HG02798 (cell line): ENCODE data around the gene TOP3A.

Source experiments
- ATAC-seq: cut with Tn5 transposase; IDR thresholded peaks from one replicate; pipeline ENCODE4 v1.9.1; 2021; ENCODE audit warnings: mild to moderate bottlenecking; ENCODE audit not compliant: unreplicated experiment, poor library complexity

TOP3A gene

DNA sequence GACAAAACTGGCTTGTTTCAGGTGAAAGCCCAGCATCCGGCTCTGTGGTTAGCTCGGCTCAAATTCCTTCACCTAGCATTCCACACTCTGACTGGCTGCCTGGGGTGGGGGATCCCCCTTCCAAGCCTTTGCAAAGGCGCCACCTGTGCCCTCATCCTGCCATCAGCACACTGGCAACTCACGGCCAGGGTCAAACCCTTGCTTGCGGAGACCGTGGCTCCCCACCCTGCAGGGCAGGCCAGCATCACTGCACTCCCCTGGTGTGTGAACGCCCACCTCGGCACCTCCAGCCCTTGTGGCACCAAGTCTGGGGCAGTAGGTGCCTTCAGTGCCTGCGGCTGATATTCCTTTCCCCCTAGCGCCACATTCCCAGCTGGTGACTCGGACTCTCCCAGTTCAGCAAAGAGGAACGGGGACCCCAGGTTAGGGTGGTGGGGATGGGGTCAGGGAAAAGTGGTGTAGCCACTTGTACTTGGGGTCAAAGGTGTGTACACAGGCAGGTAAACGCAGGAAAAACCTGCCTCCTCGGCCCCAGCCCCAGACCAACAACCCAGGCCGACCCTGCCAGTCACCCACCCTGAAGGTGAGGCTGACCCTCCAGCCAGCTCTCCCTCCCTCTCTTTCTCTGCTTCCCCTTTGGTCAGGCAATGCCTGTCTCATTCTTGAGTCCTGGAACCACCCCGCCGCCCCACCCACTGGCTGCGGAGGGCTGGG lies 57.4 kb downstream of the TOP3A start:
- ATAC-seq, result no peak

DNA sequence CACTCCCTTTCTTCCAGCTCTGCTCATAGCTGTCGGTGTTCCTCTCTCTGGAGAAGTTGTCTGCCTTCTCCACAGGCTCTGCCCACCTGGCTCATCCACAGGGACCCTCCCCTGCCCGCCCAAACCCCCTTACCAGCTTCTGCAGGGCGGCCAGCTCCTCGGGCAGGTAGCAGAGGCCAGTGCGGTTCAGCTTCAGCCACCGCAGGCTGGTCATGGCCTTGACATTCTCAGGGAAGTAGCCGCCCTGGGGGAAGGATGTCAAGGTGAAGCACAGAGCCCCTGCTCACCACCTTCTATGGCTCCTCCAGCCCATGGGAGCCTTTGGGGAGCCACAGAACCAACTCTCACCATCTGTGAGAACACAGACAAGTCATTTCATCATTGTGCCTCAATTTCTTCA lies 58.0 kb downstream of the TOP3A start:
- no peak for ATAC-seq

DNA sequence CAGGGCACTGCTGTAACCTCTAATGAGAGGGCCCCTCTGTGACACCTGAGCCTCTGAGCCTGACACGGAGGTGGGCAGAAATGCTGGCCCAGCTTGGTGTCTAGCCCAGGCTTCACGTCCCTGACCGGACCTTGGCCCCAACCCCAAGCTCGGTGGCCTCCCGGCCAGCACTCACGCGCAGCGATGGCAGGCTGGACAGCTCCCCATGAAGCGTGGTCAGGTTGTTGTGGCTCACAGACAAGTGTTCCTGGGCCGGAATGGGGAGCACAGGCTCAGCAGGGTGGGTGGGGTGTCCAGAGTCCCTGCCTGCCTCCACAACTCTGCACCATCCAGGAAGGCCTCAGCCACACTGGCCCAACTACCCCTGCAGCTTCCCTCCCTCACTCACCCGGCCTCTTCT lies 58.4 kb downstream of the TOP3A start:
- ATAC-seq, result no peak

DNA sequence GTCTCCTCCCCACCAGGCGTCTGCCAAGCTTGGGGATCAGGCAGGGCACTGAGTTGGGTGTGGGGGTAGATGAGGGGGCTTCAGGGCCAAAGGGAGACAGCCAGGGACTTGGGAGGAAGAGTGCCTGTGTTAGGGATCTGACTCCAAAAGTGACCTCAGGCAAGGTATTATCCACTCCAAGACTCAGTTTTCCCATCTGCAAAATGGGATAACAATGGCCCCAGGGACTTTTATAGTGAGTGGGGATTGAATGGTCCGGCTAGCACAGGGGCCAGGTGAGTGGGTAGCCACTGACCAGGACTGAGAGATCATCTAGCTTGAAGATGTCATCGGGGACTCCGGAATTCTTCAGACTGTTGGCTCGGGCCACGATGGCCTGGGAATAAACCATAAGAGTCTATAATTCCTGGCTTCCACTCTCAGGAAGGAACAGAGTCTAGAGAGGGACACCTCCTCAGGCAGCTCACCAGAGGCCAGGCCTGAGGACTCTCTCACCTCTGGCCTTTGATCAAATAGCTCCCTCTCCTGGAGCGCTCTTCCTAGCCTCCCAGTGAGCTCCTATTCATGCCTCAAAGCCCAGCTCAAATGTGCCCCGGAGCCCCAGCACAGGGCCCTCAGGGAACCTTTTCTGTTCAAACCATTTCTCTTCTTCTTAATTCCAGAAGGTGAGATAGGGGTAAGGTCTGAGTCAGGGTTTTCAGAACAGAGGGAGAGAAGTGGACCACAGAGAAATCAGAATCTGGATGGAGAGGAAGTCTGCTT lies 59.7 kb downstream of the TOP3A start:
- no peak for ATAC-seq

DNA sequence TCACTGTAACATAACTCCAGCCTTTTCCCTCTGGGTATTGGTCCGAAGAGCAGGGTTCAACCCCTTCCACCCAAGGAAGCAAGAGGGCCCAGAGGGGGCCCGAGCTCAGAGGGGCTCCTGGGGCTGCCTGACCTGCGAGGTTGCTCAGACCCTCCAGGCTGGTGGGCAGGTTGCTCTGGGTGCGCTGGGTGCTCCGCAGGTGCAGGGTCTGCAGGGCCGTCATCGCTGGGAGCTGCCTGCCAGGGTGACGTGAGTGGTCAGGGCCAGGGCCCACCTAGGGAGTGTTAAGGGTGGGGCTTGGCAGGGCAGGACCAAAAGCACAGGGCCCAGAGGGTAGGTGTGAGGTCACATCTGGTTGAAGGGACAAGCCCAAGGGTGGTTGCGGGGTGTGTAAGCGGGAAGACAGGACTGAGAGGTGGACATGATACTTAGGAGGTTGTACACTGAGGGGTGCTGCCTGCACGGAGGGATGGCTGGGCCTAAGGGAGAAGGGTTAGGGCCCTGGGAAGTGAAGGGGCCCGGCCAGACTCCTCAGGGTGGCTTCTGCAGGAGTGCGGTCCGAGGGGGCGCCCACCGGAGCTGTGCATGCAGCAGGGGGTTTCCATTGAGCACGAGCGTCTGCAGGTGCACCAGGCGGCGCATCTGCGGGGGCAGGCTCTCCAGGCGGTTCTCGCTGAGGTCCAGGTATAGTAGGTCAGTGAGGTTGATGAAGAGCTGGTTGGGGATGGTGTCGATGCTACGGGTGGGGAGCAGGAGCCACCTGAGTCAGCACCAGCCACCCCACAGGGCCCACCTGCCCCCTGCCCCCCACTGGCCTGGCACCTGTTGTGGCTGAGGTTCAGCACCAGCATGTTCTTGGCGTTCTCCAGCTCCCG lies 60.6 kb downstream of the TOP3A start:
- no peak for ATAC-seq

DNA sequence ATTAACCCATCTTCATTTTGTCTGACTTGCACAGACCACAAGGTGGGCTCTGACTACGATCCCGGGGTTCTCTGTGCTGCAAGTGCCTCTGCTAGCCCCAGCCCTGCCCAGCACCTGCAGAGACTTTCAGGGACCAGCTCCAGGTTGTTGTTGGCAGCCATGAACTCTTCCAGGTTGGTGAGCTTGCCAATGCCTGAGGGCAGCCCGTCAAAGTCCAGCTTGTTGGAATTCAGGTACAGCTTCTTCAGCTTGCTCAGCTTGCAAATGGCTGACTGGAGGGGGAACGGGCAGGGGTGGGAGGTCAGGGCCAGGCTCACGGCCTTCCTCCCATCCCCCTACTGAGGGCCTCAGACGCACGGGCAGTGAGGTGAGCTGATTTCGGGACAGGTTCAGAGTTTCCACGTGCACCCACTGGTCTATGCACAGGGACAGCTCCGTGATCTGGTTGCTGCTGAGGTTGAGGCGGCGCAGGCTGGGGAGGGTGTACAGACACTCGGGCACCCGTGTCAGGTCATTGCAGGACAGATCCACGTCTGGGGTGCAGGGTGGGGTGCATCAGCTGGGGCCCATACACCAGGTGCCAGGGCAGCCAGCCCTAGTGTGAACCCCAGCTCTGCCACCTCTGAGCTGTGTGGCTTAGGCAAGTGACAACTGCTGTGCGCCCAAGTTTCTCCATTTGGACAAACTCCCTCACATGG lies 61.5 kb downstream of the TOP3A start:
- no peak for ATAC-seq

DNA sequence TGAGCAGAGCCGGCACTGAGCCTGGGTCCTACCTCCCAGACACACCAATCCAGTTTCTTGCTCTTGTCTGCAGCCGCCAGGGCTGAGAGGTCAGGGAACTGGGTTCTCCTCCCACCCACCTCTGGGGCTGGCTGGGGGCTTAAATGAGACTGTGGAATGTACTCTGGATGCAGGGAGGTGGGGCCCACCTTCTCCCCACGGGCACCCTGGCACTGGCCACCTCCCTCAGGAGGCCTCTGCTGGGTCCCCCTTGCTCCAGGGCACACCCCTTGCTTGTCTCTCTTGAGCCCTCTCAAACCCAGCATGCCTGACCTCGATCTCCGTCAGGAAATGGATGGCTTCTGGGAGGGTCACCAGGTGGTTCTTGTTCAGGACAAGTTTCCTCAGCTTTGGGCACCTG lies 62.6 kb downstream of the TOP3A start:
- ATAC-seq, result no peak

DNA sequence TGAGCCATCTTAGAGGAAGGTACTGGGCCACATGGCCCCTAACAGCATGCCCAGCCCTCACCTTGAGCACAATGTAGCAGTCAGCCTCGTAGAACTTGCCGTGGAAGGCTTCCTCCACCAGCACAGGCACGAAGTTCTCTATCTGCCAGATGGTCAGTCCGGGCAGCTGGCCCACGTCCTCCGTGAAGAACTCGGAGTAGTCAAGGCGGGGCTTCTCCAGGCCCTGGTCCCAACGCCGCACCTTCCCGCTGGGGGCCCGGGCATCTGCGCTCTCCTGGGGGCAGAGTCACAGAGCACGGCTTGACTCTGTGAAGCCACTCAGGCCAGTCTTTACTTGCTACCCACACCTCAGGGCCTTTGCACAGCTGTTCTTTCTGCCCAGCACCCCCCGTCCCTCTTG lies 63.6 kb downstream of the TOP3A start:
- no peak for ATAC-seq

DNA sequence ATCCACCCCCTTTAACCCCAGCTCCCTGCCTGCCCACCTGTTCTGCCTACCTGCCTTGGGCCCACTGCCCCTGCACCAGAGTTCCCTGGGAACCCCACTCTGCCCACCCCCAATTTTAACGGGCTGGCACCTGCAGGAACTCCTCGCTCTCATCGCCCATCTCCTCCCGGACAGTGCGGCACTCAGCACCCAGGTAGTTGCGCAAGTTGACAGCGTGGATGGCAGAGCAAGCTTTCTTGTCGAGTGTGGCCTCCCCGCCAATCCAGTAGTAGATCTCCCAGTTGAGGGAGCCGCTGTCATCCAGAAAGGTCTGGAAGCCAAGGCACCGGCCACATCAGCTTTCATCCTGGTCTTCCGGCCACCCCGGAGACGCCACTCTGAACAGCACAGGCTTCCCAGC lies 64.1 kb downstream of the TOP3A start:
- no peak for ATAC-seq

DNA sequence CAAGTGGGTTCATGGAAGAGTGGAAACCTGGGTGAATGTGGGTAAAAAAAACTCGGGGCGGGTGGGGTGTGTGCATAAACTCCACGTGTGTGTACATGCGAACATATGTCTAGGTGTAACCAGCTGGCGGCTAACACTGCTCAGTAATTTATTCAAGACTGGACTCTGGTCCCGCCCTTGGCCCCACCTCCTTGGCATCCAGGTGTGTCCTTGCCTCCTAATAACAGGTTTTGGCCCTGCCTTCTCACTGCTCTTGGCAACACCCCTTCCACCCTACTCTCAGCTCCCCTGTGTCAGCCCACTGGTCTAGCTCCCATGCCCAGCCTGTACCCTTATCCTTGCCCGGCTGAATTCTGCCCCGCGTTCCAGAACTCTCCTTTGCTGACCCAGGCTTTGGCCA lies 64.5 kb downstream of the TOP3A start:
- ATAC-seq, result no peak

DNA sequence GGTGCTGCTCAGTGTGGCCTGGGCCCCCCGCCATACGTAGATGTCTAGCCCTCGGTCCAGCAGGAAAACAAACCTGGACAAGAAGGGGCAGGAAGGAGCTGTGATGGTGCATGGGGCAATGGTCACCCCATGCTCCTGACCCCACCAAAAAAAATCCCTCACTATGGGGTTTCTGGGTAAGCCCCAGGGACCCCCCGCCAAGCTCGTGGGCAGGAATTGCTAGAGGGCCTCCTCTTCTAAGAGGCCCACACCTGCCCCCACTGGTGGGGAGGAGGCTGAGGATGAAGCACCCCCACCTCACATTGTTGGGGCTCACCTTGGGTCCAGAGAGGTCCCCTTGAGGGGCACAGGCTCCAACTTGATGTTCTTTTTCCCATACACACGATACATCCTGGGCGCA lies 66.0 kb downstream of the TOP3A start:
- no peak for ATAC-seq

DNA sequence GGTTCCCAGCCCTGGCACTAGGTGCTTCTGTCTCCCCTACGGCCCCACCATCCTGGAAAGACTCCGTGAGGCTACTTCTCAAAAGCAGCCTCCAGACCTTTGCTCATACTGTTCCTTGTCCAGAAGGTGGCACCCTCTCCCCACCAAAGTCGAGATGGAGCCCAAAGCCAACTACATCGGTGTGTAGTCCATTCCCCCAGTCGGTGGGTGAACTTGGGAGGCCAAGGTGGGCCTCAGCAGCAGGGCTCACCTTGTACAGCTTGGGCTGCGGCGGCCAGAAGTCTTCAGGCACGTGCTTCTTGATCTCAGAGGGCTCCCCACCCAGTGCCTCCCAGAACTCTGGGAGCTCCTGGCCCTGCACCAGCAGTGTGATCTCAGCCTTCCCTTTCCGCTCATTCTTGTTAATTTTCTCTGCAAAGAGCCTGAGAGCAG lies 66.5 kb downstream of the TOP3A start:
- ATAC-seq, result no peak

DNA sequence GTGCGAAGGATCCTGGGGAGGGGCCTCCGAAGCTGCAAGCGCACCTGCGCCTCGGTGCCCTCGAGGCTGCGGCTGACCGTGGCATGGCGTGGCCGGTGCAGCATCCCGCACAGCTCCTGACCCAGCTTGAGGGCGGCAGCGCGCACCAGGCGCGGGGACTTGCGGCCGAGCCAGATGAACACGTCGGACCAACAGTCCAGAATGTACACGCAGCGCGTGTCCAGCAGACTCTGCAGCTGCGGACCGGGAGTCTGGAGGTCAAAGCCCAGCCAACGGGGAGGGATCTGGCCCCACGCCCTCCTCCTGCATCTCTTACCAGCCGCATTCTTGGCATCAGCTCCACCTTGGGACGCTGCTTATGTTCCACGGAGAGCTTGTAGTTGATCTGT lies 67.2 kb downstream of the TOP3A start:
- ATAC-seq, result no peak

DNA sequence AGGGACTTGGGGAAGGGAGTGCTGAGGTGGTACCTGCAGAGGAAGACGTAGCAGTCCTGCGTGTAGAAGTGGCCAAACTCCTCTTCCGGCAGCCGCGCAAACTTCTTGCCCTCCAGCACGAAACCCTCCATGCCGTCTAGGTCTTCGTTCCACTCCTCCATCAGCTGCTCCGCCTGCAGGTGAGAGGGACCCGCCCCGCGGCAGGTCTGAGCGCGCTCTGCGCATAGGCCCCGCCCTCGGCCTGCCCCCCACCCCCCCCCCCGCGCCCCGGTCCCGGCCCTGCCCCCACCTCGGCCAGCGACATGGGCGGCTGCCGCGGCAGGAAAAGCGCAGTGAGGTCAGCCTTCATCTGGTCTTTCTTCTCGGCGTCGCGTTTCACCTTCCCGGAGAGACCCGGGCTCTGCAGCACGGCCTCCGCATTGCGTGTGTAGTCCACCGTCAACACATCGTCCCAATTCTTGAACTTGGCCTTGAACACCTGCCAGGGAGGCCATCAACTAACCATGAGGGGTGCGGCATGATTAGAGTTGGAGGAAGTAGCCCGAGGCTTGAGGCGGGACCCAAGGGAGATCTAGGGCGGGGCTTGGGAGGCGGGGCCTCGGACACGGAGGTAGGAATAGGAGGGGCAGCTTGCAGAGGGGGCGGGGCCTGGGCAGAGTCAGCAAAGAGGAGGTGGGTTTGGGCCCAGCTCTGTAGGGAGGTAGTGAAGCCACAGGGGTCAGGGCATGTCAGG lies 67.7 kb downstream of the TOP3A start:
- ATAC-seq, result no peak

DNA sequence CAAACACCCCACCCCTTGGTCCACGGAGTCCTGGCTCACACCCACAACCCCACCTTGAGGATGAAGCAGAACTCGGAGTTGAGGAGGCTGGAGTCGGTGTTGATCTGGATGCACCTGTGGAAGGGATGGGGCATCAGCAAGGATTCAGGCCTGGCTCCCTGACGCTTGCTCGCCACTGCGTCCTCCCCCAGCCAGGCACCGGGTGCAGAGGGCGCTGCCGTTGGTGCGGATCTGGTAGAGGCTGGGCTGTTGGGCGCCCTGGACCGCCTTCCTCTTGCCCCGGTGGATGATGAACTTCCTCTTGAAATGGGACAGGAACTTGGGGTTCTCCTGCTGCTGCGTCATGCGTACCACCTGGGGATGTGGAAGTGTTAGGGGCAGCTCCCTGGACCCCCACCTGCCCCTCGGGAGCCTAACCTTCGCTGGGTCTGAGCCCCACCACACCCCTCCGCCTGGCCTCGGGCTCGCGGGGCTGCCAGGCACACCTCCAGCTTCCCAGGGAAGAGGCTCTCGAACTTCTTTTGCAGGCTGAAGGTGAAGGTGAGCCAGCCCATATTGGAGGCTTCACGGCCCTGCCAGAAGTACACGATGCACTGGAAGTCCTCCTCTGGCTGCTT lies 68.6 kb downstream of the TOP3A start:
- no peak for ATAC-seq

DNA sequence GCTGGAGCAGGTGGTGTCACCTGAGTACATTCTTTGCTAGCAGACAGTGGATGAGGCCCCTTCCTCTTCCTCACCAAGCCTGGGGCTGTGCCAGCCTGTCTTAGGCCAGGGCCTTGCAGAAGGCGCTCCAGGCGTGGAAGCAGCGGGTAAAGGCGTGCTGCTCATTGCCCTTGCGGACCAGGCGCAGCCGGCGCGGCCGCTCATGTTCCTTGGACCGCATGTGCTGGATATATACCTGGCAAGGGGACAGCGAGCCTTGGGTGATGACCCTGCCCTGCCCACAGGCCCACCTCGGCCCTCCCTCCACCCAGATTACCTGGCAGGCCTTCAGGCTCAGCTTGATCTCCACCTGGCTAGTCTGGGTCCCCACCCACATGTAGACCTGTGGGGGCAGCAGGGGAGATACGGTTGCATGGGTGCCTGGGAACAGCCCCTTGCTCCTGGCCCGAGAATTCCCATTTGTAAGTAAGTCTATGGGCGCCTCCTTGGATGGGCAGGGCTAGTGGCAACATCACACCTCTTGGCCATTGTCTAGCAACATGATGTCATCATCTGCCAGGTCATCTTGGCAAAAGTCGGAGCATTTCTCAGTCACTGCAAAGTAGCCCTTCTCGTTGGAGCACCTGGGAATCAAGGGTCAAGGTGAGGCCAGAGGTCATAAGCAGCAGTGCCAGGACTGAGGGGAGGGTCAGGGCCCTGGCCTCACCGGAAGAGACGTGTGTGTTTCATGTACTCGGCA lies 69.6 kb downstream of the TOP3A start:
- no peak for ATAC-seq

DNA sequence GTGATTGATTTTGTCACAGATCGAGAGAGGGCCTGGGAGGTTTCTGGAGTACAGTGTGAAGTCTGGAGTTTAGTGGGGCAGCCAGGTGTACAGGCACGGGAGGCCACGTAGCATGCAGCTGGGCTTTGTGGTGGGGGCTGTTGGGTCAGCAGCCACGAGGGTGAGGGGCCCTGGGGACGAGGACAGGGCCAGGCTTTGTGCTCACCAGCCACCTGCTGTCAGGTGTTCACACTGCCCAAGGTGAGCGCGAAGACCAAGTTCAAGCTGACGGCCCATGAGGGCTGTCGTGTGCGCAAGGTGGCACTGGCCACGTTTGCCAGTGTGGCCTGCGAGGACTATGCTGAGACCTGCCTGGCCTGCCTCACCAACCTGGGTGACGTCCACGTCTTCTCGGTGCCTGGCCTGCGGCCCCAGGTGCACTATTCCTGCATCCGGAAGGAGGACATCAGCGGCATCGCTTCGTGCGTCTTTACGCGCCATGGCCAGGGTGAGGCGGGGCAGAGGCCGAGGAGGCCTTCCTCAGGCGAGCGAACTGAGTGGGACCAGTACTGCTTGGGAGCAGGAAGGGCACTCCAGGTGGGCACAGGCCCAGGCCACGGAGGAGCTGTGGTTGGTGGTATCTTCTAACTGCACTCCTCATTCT lies 73.4 kb downstream of the TOP3A start:
- no peak for ATAC-seq

DNA sequence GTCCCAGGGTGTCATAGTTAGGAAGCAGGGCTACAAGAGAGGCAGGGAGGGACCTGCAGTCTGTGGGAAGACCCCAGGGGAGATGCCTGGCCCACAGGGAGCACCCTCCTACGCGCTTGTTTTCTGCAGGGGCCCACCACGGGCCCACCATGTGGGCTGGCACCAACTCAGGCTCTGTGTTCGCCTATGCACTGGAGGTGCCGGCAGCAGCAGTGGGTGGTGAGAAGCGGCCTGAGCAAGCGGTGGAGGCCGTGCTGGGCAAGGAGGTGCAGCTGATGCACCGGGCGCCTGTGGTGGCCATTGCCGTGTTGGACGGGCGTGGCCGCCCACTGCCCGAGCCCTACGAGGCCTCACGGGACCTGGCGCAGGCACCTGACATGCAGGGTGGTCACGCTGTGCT lies 74.3 kb downstream of the TOP3A start:
- ATAC-seq, result no peak
